ENCODE data around the gene OR6N2.

Gene OR6N2

DNA sequence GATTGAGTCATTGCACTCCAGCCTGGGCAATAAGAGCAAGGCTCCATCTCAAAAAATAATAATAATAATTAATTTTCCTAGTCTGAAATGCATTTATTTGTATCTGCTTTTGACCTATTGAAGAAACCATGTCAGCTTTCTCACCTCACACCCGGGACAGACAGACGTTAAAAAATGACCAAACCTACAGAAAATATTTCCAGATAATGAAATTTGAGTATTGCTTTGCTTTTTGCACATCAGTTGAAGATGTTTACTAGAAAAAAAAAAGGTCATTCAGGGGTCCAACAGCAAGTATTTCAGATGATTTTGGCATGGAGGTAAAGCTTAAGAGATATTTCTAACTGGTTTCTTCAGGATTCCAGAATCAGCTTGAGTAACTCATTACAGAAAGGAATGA, 26.6 kb downstream of the OR6N2 start, which contains the start of gene OR6K6:
OR6K6 (plus strand) TSS at position 301 of the 400 bp plus-strand sequence. CDS start 168 bp downstream, outside the sequence.
- DNase-seq (ENCODE audit: low read depth): no peak

DNA sequence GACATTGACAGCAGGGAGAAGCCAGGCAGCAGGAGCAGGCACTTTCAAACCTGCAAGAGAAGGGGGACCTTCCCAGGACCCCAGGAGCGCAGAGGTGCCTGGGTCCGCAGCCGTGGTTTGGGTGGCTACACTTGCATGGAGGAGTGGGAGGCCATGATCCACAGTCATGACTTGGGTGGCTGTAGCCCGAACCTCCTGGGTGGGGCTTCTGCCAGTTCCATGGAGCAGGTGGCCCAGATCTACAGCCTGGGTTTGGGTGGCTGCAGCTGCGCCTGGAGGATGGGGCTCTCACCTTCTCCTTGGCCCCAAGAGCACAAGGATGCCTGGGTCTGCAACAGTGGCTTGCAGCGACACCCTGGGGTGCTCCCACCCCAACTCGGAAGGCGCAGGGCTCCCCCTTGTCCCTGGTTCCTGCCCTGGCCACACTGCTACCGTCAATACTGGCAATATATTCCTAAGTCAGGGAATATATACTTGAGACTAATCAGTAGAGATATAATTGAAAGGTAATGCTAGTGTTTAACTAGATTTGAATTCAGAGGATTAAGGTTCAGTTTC, 28.8 kb downstream of the OR6N2 start:
- DNase-seq (ENCODE audit: low read depth): no peak

DNA sequence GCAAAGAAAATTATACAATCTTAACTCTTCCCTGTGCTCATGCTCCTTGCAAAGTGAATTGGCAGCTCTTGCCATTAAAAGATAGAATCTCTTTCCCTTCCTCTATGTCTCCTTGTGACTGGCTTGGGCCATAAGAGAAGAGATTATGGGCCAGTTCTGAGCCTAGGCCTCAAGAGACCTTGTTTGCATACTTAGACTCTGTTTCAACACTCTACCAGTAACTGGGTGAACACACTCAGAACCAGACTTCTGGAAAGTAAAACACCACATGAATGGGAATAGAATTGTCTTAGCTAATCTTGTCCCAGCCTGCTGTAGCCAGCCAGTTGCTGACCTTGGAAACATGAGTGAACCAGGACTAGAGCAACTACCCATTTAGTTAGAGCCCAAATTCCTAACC, 45.2 kb downstream of the OR6N2 start:
- DNase-seq (ENCODE audit: low read depth): no peak

DNA sequence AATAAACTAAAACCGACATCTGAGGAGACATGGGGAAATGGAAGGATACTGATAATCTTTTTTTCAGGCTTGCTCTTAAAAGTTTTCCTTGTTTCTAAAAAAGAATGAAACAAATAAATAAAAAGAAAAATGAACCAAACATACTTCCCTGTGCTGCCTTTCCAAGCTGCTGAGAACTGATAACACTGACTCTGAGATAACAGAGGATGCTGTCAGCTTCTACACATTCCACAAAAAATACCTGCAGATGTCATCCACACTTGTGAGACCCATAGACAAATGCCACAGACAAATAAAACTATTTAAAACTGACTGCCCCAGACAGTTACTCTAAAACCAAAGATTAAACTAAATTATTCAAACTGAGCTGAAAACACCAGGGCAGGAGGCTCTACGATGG, 48.5 kb downstream of the OR6N2 start:
- no peak for DNase-seq (ENCODE audit: low read depth)

DNA sequence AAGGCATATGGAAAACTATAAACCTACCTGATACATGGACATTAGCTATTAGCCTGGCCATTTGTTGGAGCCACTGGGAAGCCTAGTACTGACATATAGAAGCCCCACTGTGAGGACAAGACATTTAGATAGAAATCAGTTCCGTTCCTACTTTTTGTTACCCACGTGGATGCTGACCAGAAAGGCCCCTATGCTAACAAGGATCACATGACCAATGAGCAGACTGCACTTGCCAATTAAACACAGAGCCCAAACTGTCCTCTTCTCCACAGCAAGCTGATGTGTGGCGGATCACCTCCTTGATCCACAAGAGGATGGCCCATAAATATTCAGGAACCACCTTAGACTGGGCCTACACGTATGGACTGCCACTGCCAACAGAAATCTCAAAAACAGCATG, 49.3 kb downstream of the OR6N2 start:
- no peak for DNase-seq (ENCODE audit: low read depth)

DNA sequence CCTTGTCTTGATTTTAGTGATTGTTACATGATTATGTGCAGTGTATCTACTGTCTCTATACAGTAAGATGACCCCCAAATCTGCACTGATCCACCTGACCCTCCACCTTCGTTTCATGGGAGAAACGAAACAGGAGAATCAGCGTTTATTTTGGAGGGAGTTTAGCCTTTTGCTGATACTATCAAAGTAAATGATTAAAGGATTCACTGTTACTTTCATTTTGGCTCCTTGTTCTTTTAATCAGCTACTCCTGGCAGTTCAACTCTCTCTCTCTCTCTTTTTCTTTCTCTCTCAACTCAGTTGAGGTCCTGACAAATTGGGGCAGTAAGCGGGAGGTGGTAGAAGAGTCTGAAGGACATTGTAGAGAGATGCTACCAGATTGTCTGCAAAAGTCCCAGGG, 50.6 kb downstream of the OR6N2 start:
- DNase-seq (ENCODE audit: low read depth): no peak

DNA sequence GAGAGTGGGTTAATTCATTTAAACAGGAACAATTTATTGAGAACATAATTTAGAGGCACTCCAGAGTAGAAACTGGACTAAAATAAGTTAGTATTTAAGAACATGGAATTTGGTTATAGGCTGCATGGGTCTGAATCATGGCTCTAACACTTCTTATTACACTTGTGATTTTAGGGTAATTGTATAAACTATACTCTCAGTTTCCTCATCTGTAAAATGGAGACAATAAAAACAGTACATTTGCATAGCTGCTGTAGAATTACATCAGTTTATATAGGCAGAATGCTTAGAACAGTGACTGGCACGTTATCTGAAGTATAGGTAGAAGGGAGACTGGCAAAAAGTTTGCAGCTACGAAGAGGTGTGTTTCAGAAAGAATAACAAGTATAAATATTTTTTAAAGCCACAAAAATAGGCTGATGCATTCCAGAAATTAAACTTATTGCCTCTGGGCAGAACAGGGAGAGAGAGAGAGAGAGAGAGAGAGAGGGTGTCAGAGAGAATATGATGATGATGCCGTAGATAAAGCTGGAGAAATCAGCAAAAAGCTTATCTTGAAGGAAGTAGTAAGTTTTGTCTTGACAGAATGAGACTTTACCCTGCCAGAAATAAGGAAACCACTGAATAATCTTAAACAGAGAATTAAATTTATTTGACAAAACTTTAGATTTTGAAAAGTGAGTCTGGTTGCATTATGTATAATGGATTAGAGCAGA, 52.3 kb downstream of the OR6N2 start:
- no peak for DNase-seq (ENCODE audit: low read depth)

DNA sequence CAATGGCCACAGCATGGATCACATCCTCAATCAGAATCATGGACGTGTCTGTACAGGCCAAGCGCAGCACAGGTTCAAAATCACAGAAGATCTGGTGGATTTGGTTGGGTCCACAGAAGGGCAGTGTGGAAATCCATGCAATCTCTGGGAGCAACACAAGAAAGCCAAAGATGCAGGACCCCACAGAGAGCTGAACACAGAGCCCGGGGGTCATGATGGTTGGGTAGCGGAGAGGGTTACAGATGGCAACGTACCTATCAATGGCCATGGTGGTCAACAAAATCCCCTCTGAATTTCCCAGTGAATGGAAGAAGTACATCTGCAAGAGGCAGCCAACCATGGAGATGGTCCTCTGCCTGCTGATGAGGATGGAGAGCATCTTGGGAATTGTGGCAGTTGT, 56.6 kb downstream of the OR6N2 start:
- DNase-seq (ENCODE audit: low read depth): no peak

All from GM04503 (cell line).